ENCODE measurements around the gene IMMT.

- TF ChIP-seq CTCF (IDR thresholded peaks at IDR 0.05), result no peak
- no peak for TF ChIP-seq POLR2A (IDR thresholded peaks at IDR 0.05)
Measured at GRCh38 chr2:86138736-86139625, 56.3 kb downstream of the IMMT start.

All from upper lobe of left lung (tissue), 4 donors.